Measurements from ENCODE around the gene SOWAHC.

Gene SOWAHC

GRCh38 chr2:109594246-109594885, 19.8 kb upstream of the SOWAHC start:
- no peak for TF ChIP-seq CTCF (IDR thresholded peaks at IDR 0.05; ENCODE audit: low read depth, low read length)
- DNase-seq (ENCODE audit: extremely low read depth, low read depth), result no peak

GRCh38 chr2:109595644-109596043, 18.5 kb upstream of the SOWAHC start:
- no peak for TF ChIP-seq CTCF (IDR thresholded peaks at IDR 0.05; ENCODE audit: low read depth, low read length)
- DNase-seq (ENCODE audit: extremely low read depth, low read depth), result no peak

DNA sequence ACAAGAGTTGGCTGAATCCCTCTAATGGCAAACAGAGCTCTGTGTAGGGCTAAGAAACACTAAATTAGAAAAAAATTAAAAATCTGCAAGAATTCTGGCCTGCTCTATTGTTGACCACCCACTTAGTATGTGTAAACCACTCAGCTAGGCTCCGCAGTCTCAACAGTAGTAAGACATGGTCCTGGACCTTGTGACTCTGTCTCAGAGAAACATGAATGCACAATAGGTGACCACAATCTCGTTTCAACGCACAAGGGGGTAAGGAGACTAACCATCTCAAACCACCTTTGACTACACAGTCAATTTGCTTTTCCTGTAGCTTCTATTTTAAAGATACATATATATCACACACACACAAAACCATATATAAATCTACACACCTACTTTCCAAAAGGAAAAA, 16.9 kb upstream of the SOWAHC start:
- no peak for TF ChIP-seq CTCF (IDR thresholded peaks at IDR 0.05; ENCODE audit: low read depth, low read length)
- no peak for DNase-seq (ENCODE audit: extremely low read depth, low read depth)

DNA sequence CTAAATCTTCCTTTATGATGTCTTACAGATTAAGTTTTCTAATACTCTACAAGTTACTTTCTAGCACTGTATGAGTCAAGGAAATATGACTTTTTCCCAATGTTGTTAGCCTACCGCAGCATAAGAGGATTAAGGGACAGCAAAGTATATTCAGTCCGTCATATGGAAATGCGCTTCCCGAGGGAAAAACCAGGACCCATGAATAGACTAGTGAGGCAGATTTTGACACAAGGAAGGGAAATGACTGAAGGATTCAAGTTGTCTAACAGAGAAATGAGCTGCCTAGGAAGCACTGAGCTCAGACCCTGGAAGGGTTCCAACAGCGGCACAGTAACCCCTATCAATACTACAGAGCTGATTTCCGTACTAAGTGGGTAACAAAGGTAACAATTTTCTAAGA, 12.4 kb upstream of the SOWAHC start:
- TF ChIP-seq CTCF (IDR thresholded peaks at IDR 0.05; ENCODE audit: low read depth, low read length), result no peak
- DNase-seq (ENCODE audit: extremely low read depth, low read depth), result no peak

DNA sequence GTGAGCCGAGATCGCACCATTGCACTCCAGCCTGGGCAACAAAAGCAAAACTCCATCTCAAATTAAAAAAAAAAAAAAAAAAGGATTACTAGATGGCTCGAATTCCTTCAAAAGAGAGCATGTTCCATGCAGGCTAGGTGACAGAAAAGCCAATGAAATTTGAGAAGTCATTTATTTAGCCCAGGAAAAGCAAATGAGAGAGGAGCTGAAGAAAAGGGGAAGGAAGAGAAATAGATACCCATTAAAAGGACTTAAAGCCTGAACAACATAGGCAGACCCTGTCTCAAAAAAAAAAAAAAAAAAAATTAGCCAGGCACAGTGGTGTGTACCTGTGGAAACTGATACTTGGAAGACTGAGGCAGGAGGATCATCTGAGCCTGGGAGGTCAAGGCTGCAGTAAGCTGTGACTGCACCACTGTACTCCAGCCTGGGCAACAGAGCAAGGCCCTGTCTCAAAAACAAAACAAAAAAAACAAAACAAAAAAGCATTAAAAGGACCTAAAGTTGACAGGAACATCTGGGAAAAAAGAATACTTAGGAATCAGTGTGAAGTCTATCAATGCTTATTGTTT, 11.5 kb upstream of the SOWAHC start:
- no peak for TF ChIP-seq CTCF (IDR thresholded peaks at IDR 0.05; ENCODE audit: low read depth, low read length)
- DNase-seq (ENCODE audit: extremely low read depth, low read depth), result no peak

- DNase-seq (ENCODE audit: extremely low read depth, low read depth), result no peak
- no peak for TF ChIP-seq CTCF (IDR thresholded peaks at IDR 0.05; ENCODE audit: low read depth, low read length)
These were observed 9.6 kb upstream of the SOWAHC start for GRCh38 chr2:109604597-109604996.

DNA sequence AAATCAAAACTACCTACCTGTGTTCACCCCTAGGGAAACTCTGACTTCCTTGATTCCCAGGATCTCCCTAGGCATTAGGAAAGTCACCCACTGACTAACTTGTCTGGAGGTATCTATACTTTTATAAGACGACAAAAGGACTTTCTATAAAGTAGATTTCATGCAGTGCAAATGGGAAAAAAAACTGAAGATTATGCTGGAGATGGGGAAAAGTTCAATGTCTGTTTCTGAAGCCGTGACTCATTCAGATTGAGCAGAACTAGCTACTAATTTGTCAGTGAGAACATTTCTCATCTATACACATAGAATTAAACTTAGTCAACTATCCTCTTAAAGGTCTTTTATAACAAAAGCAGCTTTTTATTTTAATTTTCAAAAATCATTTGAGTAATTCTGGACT, 6.4 kb upstream of the SOWAHC start:
- DNase-seq (ENCODE audit: extremely low read depth, low read depth), result no peak
- no peak for TF ChIP-seq CTCF (IDR thresholded peaks at IDR 0.05; ENCODE audit: low read depth, low read length)

Measured in AG09319 (cell line).